ENCODE data around the gene PNCK. TPM values are rescaled to one million over a fixed set of nuclear protein-coding genes. Genes with fewer than 3 reads are reported as not detected.

PNCK gene
- polyA plus RNA-seq, 3 donors: not detected

DNA sequence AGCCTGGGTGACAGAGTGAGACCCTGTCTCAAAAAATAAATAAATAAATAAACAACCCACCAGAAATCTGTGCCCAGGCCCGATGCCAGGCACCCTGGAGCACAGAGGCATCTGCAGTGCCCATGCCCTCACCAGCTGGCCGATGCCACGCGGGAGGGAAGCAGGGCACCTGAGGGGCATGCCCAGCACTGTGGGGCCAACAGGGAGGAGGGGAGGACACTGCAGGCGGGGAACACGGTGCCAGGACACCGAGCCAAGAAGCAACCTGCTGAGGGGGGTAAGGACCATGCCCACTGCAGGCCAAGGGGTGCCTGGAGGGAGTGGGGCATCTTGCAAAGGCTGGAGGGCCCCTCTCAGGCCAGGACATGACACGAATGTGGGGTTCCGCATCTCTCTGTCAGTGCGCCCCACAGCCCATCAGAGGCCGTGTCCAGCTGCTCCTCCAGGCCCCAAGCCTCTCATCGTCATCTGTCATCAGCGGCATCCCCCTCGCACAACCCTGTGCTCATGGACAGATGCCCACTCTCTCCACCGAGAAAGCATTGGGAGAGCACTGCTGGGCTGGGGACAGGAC is 39.9 kb downstream of the PNCK start:
- H3K36me3 Mint-ChIP-seq: no peaks in the 10 kb centered on the region
- H3K9ac ChIP-seq (ENCODE audit: insufficient read depth, low read length, poor library complexity, severe bottlenecking): no peak overlapping the region

DNA sequence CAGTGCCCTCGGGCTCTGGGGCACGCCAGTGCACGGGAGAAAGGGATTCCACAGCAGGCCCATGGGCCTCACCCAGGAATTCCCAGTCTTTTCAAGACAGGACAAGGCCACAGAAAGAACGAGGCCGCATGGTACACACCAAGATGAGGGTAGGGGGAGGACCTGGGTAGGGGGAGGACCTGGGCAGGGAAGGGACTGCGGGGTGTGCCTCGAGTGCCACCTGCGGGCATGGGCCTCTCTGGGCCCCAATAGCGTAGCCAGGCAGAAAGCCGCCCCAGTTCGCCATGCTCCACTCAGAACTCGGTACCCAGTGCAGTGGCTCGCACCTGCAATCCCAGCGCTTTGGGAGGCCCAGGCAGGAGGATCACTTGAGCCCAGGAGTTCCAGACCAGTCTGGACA is 40.6 kb downstream of the PNCK start:
- Histone ChIP-seq H3K36me3 (replicated peaks in 1 of 2; ENCODE audit: control insufficient read depth in 1 of 2, insufficient read depth in 2 of 2, low read length in 2 of 2) (no peaks in the 10 kb centered on the region), H3K4me3 (replicated peaks in 1 of 3; ENCODE audit: low read depth in 2 of 3, low read length in 3 of 3) (no peak overlapping the region), H3K4me1 (ENCODE audit: control insufficient read depth in 1 of 2, insufficient read depth in 2 of 2, low read length in 2 of 2) (no peaks in the 10 kb centered on the region), H2AFZ (ENCODE audit: insufficient read depth, low read depth, low read length, poor library complexity, severe bottlenecking) (no peak overlapping the region), H3K4me2 (replicated peaks; ENCODE audit: extremely low read depth, low read length, poor library complexity, severe bottlenecking) (no peak overlapping the region), H3K9ac (ENCODE audit: insufficient read depth, low read length, poor library complexity, severe bottlenecking) (no peak overlapping the region), H3K27me3 (ENCODE audit: control insufficient read depth in 2 of 2, insufficient read depth in 2 of 2, low read length in 2 of 2) (no peaks in the 10 kb centered on the region), H3K9me3 (replicated peaks in 1 of 2; ENCODE audit: control insufficient read depth in 1 of 2, insufficient read depth in 1 of 2, low read length in 2 of 2) (peaks cover 0 to 14% of the 10 kb centered on the region in 2 donors), H3K79me2 (ENCODE audit: insufficient read depth, low read length) (no peaks in the 10 kb centered on the region), H3K27ac (ENCODE audit: low read depth in 1 of 2, low read length in 2 of 2) (no peak overlapping the region), H4K20me1 (ENCODE audit: insufficient read depth, low read length) (no peaks in the 10 kb centered on the region)
- 100% methylated on average over 4 of the region's 14 CpGs for WGBS (ENCODE audit: insufficient coverage)
- intact Hi-C loops (cut with micrococcal nuclease): no loop called here
- peaks cover 0 to 21% (median 8%) of the 10 kb centered on the region in 7 donors for H3K9me3 Mint-ChIP-seq
- no peaks in the 10 kb centered on the region for H3K36me3 Mint-ChIP-seq
- H3K4me3 Mint-ChIP-seq: no peak overlapping the region
- no peak overlapping the region for H3K27ac Mint-ChIP-seq
- H3K27me3 Mint-ChIP-seq (ENCODE audit: low read depth in 3 of 3): peaks cover 2 to 10% (median 7%) of the 10 kb centered on the region in 3 donors
- TF ChIP-seq, protein P1, sequence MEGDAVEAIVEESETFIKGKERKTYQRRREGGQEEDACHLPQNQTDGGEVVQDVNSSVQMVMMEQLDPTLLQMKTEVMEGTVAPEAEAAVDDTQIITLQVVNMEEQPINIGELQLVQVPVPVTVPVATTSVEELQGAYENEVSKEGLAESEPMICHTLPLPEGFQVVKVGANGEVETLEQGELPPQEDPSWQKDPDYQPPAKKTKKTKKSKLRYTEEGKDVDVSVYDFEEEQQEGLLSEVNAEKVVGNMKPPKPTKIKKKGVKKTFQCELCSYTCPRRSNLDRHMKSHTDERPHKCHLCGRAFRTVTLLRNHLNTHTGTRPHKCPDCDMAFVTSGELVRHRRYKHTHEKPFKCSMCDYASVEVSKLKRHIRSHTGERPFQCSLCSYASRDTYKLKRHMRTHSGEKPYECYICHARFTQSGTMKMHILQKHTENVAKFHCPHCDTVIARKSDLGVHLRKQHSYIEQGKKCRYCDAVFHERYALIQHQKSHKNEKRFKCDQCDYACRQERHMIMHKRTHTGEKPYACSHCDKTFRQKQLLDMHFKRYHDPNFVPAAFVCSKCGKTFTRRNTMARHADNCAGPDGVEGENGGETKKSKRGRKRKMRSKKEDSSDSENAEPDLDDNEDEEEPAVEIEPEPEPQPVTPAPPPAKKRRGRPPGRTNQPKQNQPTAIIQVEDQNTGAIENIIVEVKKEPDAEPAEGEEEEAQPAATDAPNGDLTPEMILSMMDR (IDR thresholded peaks at IDR 0.05): no peak
- no peak for DNase-seq
- H3K4me1 Mint-ChIP-seq: no peaks in the 10 kb centered on the region

More for the DNA sequence above, 39.9 kb downstream of the PNCK start:
- Histone ChIP-seq H3K9me3 (replicated peaks in 1 of 2; ENCODE audit: control insufficient read depth in 1 of 2, insufficient read depth in 1 of 2, low read length in 2 of 2) (peaks cover 0 to 14% of the 10 kb centered on the region in 2 donors), H3K27me3 (ENCODE audit: control insufficient read depth in 2 of 2, insufficient read depth in 2 of 2, low read length in 2 of 2) (no peaks in the 10 kb centered on the region), H3K4me1 (ENCODE audit: control insufficient read depth in 1 of 2, insufficient read depth in 2 of 2, low read length in 2 of 2) (no peaks in the 10 kb centered on the region), H2AFZ (ENCODE audit: insufficient read depth, low read depth, low read length, poor library complexity, severe bottlenecking) (no peak overlapping the region), H3K79me2 (ENCODE audit: insufficient read depth, low read length) (no peaks in the 10 kb centered on the region), H3K36me3 (replicated peaks in 1 of 2; ENCODE audit: control insufficient read depth in 1 of 2, insufficient read depth in 2 of 2, low read length in 2 of 2) (no peaks in the 10 kb centered on the region), H3K4me3 (replicated peaks in 1 of 3; ENCODE audit: low read depth in 2 of 3, low read length in 3 of 3) (no peak overlapping the region), H4K20me1 (ENCODE audit: insufficient read depth, low read length) (no peaks in the 10 kb centered on the region), H3K27ac (ENCODE audit: low read depth in 1 of 2, low read length in 2 of 2) (no peak overlapping the region), H3K4me2 (replicated peaks; ENCODE audit: extremely low read depth, low read length, poor library complexity, severe bottlenecking) (no peak overlapping the region)
- peaks cover 0 to 21% (median 8%) of the 10 kb centered on the region in 7 donors for H3K9me3 Mint-ChIP-seq
- DNase-seq: no peak
- WGBS (ENCODE audit: insufficient coverage): 96% methylated on average over 9 of the region's 15 CpGs
- H3K4me3 Mint-ChIP-seq: no peak overlapping the region
- no peaks in the 10 kb centered on the region for H3K4me1 Mint-ChIP-seq
- TF ChIP-seq, protein P1 (IDR thresholded peaks at IDR 0.05): no peak
- intact Hi-C loops (cut with micrococcal nuclease): no loop called here
- no peak overlapping the region for H3K27ac Mint-ChIP-seq
- H3K27me3 Mint-ChIP-seq (ENCODE audit: low read depth in 3 of 3): peaks cover 2 to 14% (median 7%) of the 10 kb centered on the region in 3 donors
